Measurements from ENCODE around the gene MAPK1IP1L. TPM values are rescaled to one million over a fixed set of nuclear protein-coding genes. Genes with fewer than 3 reads are reported as not detected.

The MAPK1IP1L gene
- total RNA-seq, 6 donors from 2014 or later: 22.0 to 81.8 (median 59.3) TPM

DNA sequence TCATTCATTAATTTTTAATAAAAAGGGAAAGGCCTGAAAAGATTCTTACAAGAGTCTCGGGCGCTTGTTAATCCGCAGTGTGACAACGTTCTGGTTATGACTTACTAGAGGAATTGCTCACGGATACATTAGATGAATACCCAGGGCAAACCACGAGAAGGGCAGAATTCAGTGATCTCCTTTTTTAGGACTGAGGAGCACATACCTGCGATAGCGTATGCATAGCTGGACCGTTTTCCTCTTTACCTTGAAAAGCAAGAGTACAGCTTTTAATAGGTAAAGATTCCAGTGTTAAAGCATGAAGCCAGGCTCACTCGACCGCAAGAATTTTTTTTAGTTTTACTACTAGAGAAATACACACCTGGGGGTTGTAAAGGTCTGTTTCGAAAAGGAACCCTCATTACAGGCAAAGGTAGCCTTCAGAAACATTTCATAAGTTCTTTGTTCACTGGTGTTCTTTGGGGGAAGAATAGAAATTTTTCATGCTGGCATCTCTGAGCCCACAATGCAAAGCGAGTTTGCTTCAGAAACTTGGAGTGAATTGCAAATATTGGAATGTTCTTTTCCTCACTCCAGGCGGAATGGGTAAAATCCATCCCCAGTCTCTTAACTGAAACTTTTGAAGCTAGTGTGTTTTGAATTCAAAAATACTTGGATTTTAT lies 953 bp downstream of the MAPK1IP1L start:
- Histone ChIP-seq H3K9me3 (no peaks in the 10 kb centered on the region), H3K36me3 (peaks cover 0 to 9% (median 0%) of the 10 kb centered on the region in 4 donors), H3K4me1 (peaks cover 31 to 44% (median 33%) of the 10 kb centered on the region in 4 donors), H3K27ac (peak overlapping the region; percentile 97 to 100 (median 100)), H3K27me3 (no peaks in the 10 kb centered on the region), H3K4me3 (peak overlapping the region; percentile 63 to 92 (median 72))
- ATAC-seq (ENCODE audit: low FRiP score in 2 of 2) (no peak), DNase-seq (no peak)
- WGBS, 2 donors: 8 to 10% methylated on average over 14 of the region's 14 CpGs
- no peak for TF ChIP-seq POLR2A (IDR thresholded peaks at IDR 0.05)
- TF ChIP-seq CTCF (IDR thresholded peaks at IDR 0.05): no peak
- no peak for TF ChIP-seq POLR2AphosphoS5 (IDR thresholded peaks at IDR 0.05)
- TF ChIP-seq EP300 (IDR thresholded peaks at IDR 0.05): no peak

- Histone ChIP-seq H3K4me3 (peak overlapping the region in 3 of 4 donors; percentile 63 to 92 (median 79)), H3K27ac (peak overlapping the region; percentile 23 to 100 (median 98))
These were observed 1.6 kb downstream of the MAPK1IP1L start for GRCh38 chr14:55053018-55053417.

DNA sequence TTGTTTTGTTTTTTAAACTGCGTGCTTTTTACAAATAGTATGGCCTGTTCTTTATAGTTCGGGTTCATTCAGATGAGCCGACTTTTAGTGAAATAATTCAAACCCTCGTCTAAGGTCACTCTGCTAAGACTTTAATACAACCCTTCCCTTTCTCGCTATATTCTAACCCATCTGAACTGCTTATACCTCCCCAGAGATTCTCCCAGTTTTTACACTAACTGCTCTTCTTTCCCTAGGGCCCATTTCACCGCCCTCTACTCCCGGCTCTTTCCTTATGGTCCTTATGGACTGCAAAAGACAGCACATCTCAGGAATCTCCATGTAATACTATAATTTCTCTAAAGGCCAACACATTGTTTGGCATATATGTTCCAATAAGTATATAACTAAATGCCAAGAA lies 2.1 kb downstream of the MAPK1IP1L start:
- H3K27me3 ChIP-seq: no peaks in the 10 kb centered on the region
- H3K27ac ChIP-seq: no peak overlapping the region
- TF ChIP-seq EP300 (IDR thresholded peaks at IDR 0.05) (no peak), CTCF (IDR thresholded peaks at IDR 0.05) (no peak), POLR2A (IDR thresholded peaks at IDR 0.05) (no peak)
- peaks cover 0 to 19% (median 0%) of the 10 kb centered on the region in 4 donors for H3K36me3 ChIP-seq
- DNase-seq (no peak), ATAC-seq (ENCODE audit: low FRiP score in 2 of 2) (no peak)
- H3K9me3 ChIP-seq: no peaks in the 10 kb centered on the region
- peaks cover 31 to 44% (median 33%) of the 10 kb centered on the region in 4 donors for H3K4me1 ChIP-seq
- WGBS, 2 donors: 84 to 87% methylated on average over 7 of the region's 7 CpGs
- H3K4me3 ChIP-seq: no peak overlapping the region

More at GRCh38 chr14:55053018-55053417, 1.6 kb downstream of the MAPK1IP1L start:
- no peak for DNase-seq
- H3K9me3 ChIP-seq: no peaks in the 10 kb centered on the region
- TF ChIP-seq POLR2AphosphoS5 (IDR thresholded peaks at IDR 0.05): no peak
- TF ChIP-seq POLR2A (IDR thresholded peaks at IDR 0.05): no peak
- no peak for TF ChIP-seq CTCF (IDR thresholded peaks at IDR 0.05)
- ATAC-seq (ENCODE audit: low FRiP score in 2 of 2): no peak
- peaks cover 31 to 44% (median 33%) of the 10 kb centered on the region in 4 donors for H3K4me1 ChIP-seq
- no peaks in the 10 kb centered on the region for H3K27me3 ChIP-seq
- peaks cover 0 to 14% (median 0%) of the 10 kb centered on the region in 4 donors for H3K36me3 ChIP-seq
- 60 to 66% methylated on average over 6 of the region's 6 CpGs for WGBS, 2 donors

DNA sequence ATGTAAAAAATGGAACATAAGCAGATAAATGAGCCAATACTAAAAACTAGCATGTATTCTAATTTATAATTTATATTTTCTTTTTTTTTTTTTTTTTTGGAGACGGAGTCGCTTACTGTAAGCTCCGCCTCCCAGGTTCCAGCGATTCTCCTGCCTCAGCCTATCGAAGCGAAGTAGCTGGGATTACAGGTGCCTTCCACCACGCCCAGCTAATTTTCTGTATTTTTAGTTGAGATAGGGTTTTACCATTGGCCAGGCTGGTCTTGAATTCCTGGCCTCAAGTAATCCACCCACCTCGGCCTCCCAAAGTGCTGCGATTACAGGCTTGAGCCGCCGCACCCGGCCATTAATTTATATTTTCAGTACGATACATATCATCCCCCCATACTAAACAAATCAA lies 2.7 kb downstream of the MAPK1IP1L start:
- no peaks in the 10 kb centered on the region for H3K9me3 ChIP-seq
- TF ChIP-seq EP300 (IDR thresholded peaks at IDR 0.05) (no peak), POLR2A (IDR thresholded peaks at IDR 0.05) (no peak), POLR2AphosphoS5 (IDR thresholded peaks at IDR 0.05) (no peak), CTCF (IDR thresholded peaks at IDR 0.05) (no peak)
- WGBS, 2 donors: 97 to 98% methylated on average over 13 of the region's 13 CpGs

DNA sequence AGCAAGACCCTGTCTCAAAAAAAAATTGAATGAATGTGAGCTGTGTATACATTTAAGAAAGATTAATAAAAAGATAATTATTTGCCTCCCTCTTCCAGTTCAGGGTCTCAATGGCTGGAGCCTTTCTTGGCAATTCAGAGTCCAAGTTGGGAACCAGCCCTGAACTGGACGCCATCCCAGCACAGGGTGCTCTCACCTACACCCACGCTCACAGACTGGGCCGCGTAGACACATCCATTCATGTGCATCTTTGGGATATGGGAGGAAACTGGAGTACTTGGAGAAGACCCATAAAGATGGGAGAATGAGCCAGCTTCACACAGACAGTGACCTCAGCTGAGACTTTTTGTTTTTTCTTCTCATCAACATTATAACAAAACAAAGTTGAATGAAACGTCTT lies 6.5 kb downstream of the MAPK1IP1L start:
- Histone ChIP-seq H3K4me1 (peaks cover 20 to 31% (median 24%) of the 10 kb centered on the region in 4 donors), H3K27ac (no peak overlapping the region), H3K36me3 (peaks cover 2 to 41% (median 7%) of the 10 kb centered on the region in 4 donors), H3K27me3 (no peaks in the 10 kb centered on the region), H3K4me3 (no peak overlapping the region), H3K9me3 (no peaks in the 10 kb centered on the region)
- WGBS, 2 donors: 86 to 97% methylated on average over 5 of the region's 5 CpGs
- TF ChIP-seq POLR2AphosphoS5 (IDR thresholded peaks at IDR 0.05) (no peak), EP300 (IDR thresholded peaks at IDR 0.05) (no peak), POLR2A (IDR thresholded peaks at IDR 0.05) (no peak), CTCF (IDR thresholded peaks at IDR 0.05) (no peak)
- DNase-seq (no peak), ATAC-seq (ENCODE audit: low FRiP score in 2 of 2) (no peak)

More for the DNA sequence above, 2.7 kb downstream of the MAPK1IP1L start:
- no peak overlapping the region for H3K4me3 ChIP-seq
- peaks cover 0 to 20% (median 0%) of the 10 kb centered on the region in 4 donors for H3K36me3 ChIP-seq
- peaks cover 31 to 44% (median 33%) of the 10 kb centered on the region in 4 donors for H3K4me1 ChIP-seq
- no peak for DNase-seq
- H3K27me3 ChIP-seq: no peaks in the 10 kb centered on the region
- no peak for ATAC-seq (ENCODE audit: low FRiP score in 2 of 2)
- no peak overlapping the region for H3K27ac ChIP-seq
